ENCODE data around the gene DEGS1. TPM values are rescaled to one million over a fixed set of nuclear protein-coding genes. Genes with fewer than 3 reads are reported as not detected.
A peak's percentile ranks its signal among the peaks of the same experiment; 100 is the strongest.

The DEGS1 gene
- total RNA-seq, 4 donors from 2014 or later: 629 to 976 (median 837) TPM

- WGBS, 2 donors: 80 to 88% methylated on average over 2 of the region's 2 CpGs
- TF ChIP-seq, protein P1, sequence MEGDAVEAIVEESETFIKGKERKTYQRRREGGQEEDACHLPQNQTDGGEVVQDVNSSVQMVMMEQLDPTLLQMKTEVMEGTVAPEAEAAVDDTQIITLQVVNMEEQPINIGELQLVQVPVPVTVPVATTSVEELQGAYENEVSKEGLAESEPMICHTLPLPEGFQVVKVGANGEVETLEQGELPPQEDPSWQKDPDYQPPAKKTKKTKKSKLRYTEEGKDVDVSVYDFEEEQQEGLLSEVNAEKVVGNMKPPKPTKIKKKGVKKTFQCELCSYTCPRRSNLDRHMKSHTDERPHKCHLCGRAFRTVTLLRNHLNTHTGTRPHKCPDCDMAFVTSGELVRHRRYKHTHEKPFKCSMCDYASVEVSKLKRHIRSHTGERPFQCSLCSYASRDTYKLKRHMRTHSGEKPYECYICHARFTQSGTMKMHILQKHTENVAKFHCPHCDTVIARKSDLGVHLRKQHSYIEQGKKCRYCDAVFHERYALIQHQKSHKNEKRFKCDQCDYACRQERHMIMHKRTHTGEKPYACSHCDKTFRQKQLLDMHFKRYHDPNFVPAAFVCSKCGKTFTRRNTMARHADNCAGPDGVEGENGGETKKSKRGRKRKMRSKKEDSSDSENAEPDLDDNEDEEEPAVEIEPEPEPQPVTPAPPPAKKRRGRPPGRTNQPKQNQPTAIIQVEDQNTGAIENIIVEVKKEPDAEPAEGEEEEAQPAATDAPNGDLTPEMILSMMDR (IDR thresholded peaks at IDR 0.05): no peak
- TF ChIP-seq POLR2A (IDR thresholded peaks at IDR 0.05): no peak
- no peak for DNase-seq (ENCODE audit: low spot score in 2 of 2)
- intact Hi-C loops (cut with DNase I; ENCODE audit: low total_unique reads): no loop called here
- H3K4me3 ChIP-seq (ENCODE audit: low read depth, poor library complexity, severe bottlenecking): no peak overlapping the region
These were observed 52.9 kb downstream of the DEGS1 start for GRCh38 chr1:224235813-224236493.

DNA sequence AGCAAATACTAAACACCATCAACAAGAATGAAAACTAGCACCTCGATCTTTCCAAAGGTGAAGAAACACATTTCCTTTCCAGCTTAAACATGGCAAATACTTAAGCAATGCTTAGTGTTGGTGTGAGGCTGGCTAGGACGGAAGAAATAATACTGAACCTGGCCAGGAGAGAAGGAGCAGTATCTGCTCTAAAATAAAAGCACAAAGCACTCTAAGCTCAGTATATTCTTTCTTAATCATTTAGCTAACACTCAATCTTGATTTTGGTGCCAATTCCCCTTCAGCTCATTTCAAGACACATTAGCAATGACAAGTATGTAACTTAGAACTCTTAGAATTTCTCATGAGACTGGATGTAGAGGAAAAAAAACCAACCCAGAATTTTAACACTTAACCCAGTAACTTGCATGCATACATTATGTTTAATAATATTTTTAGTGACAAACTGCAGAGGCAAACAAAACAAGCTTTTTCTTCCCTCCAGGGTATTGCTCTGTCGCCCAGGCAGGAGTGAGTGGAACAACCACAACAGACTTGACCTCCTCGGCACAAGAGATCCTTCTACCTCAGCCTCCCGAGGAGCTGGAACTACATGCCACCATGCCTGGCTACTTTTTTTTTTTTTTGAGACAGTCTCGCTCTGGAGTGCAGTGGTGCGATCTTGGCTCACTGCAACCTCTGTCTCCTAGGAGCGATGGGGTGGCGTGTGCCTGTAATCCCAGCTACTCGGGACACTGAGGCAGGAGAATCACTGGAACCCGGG lies 54.3 kb downstream of the DEGS1 start:
- WGBS, 2 donors: 89 to 90% methylated on average over 11 of the region's 11 CpGs
- no peak overlapping the region for H3K4me3 ChIP-seq (ENCODE audit: low read depth, poor library complexity, severe bottlenecking)
- TF ChIP-seq, protein P1 (IDR thresholded peaks at IDR 0.05): no peak
- TF ChIP-seq POLR2A (IDR thresholded peaks at IDR 0.05): no peak
- intact Hi-C loops (cut with DNase I; ENCODE audit: low total_unique reads): no loop called here
- DNase-seq (ENCODE audit: low spot score in 2 of 2): peak in 1 of 2 donors; percentile 26

GRCh38 chr1:224238212-224238611 lies 55.2 kb downstream of the DEGS1 start:
- TF ChIP-seq, protein P1 (IDR thresholded peaks at IDR 0.05): no peak
- no peak for TF ChIP-seq POLR2A (IDR thresholded peaks at IDR 0.05)
- no peak overlapping the region for H3K4me3 ChIP-seq (ENCODE audit: low read depth, poor library complexity, severe bottlenecking)
- intact Hi-C loops (cut with DNase I; ENCODE audit: low total_unique reads): no loop called here
- WGBS, 2 donors: 87 to 90% methylated on average over 9 of the region's 9 CpGs
- DNase-seq (ENCODE audit: low spot score in 2 of 2): peak in 1 of 2 donors; percentile 77

DNA sequence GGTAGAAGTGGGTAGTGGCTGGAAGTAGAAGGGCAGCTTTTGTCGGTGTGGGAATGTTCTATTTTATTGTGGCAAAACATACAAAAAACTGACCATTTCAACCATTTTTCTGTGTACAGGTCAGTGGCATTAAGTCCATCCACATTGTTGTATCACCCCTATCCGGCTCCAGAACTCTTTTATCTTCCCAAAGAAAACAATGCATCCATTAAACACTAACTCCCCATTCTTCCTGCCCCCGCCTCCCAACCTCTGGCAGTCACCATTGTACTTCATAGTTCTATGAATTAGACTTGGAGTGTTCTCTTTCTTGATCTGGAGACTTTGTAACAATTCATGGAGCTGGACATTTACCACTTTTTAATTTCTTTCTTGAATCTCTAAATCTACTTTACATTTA lies 55.7 kb downstream of the DEGS1 start:
- TF ChIP-seq POLR2A (IDR thresholded peaks at IDR 0.05): no peak
- TF ChIP-seq, protein P1 (IDR thresholded peaks at IDR 0.05): no peak
- 84 to 87% methylated on average over 3 of the region's 3 CpGs for WGBS, 2 donors
- no peak overlapping the region for H3K4me3 ChIP-seq (ENCODE audit: low read depth, poor library complexity, severe bottlenecking)
- intact Hi-C loops (cut with DNase I; ENCODE audit: low total_unique reads): no loop called here
- peak in 1 of 2 donors; percentile 31 for DNase-seq (ENCODE audit: low spot score in 2 of 2)

Other genes starting within 250 kb of the DEGS1 start
- 10 to 100 TPM; 58.0 to 84.1 (median 67.2) TPM for gene FBXO28, start 69.1 kb upstream of the DEGS1 start, total RNA-seq
- 10 to 100 TPM; 24.4 to 43.1 (median 32.1) TPM for gene NVL, start 146.9 kb downstream of the DEGS1 start, total RNA-seq
- 10 to 100 TPM; 24.0 to 44.8 (median 37.0) TPM for gene CNIH4, start 173.6 kb downstream of the DEGS1 start, total RNA-seq